ENCODE measurements around the gene AGAP2. TPM values are rescaled to one million over a fixed set of nuclear protein-coding genes. Genes with fewer than 3 reads are reported as not detected.

Gene AGAP2
- total RNA-seq (2021): 4.6 and 5.3 TPM in 2 replicates
- long read RNA-seq, full-length matches to known transcripts: 1 of 5 reads
- long read RNA-seq, partial matches to known transcripts: 2 of 5 reads
- long read RNA-seq, other reads (novel, unspliced or antisense): 2 of 5 reads

DNA sequence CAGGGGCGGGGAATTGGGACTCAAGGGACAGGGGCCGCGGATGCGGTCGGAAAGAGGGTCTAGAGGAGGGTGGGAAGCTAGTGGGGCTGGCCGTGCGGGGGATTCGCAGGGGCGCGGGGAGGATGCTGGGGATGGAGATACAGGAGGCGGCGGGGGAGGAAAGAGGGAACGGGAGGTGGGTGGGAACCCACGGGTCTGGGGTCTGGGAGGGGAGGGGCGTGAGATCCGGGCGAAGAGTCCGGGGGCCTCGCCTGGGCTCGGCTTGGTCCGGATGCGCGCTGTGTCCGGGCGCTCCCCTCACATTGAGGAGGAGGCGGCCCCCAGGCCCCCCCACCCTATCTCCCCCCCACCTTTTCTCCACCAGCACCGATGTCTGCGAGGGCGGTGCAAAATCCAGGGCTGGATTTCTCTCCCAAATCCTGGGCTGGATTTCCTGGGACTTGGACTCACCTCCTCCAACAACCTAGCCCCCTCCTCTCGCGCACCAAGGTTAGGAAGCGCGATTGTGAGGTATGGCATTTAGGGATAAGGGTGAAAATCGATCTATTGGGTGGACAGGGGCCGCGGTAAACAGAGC is at the start of gene AGAP2:
TSS of gene AGAP2 (minus strand) at position 82 of the 577 bp plus-strand sequence. CDS start 496 bp downstream, outside the sequence.
- no peaks in the 10 kb centered on the region for H3K79me2 ChIP-seq (ENCODE audit: insufficient read depth, low read length)
- H3K4me2 ChIP-seq (ENCODE audit: insufficient read depth, insufficient read length, low read length): peak within 1 kb of the TSS; percentile 49
- peaks cover 57% of the 10 kb centered on the region for H3K27me3 ChIP-seq (ENCODE audit: insufficient read depth, low read length)
- Mint-ChIP-seq H3K9me3 (no peaks in the 10 kb centered on the region; a peak in 1 of 5 replicates), H3K27me3 (ENCODE audit: low read depth) (peaks cover 86% of the 10 kb centered on the region), H3K4me3 (peak within 1 kb of the TSS; percentile 63 to 86), H3K4me1 (peaks cover 26 to 37% of the 10 kb centered on the region in 2 experiments), H3K36me3 (ENCODE audit: insufficient read depth in 1 of 3, low read depth in 3 of 3) (no peaks in the 10 kb centered on the region; a peak in 1 of 7 replicates), H3K27ac (no peak within 1 kb of the TSS)
- no peak within 1 kb of the TSS for H3K18ac ChIP-seq (ENCODE audit: insufficient read length, low read depth, low read length)
- H3K56ac ChIP-seq (ENCODE audit: insufficient read length, low read depth, low read length): no peak within 1 kb of the TSS
- H2AK5ac ChIP-seq (ENCODE audit: insufficient read length, low read length): no peak within 1 kb of the TSS
- TF ChIP-seq, protein P1, sequence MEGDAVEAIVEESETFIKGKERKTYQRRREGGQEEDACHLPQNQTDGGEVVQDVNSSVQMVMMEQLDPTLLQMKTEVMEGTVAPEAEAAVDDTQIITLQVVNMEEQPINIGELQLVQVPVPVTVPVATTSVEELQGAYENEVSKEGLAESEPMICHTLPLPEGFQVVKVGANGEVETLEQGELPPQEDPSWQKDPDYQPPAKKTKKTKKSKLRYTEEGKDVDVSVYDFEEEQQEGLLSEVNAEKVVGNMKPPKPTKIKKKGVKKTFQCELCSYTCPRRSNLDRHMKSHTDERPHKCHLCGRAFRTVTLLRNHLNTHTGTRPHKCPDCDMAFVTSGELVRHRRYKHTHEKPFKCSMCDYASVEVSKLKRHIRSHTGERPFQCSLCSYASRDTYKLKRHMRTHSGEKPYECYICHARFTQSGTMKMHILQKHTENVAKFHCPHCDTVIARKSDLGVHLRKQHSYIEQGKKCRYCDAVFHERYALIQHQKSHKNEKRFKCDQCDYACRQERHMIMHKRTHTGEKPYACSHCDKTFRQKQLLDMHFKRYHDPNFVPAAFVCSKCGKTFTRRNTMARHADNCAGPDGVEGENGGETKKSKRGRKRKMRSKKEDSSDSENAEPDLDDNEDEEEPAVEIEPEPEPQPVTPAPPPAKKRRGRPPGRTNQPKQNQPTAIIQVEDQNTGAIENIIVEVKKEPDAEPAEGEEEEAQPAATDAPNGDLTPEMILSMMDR (conservative IDR thresholded peaks at IDR 0.05): no peak
- no peaks in the 10 kb centered on the region for H3K9me3 ChIP-seq (ENCODE audit: control insufficient read depth, low read depth, low read length)
- H4K20me1 ChIP-seq (ENCODE audit: control insufficient read depth, insufficient read depth, insufficient read length): peaks cover 2% of the 10 kb centered on the region
- H3T11ph ChIP-seq (ENCODE audit: low read length): no peak within 1 kb of the TSS
- peaks cover 16% of the 10 kb centered on the region for H3K23me2 ChIP-seq (ENCODE audit: insufficient read length, low read depth, low read length, poor library complexity, severe bottlenecking)
- H3K79me1 ChIP-seq (ENCODE audit: insufficient read depth, low read depth, low read length, poor library complexity, severe bottlenecking): no peaks in the 10 kb centered on the region
- no CpG with 5 or more reads among the region's 36 CpGs for WGBS (ENCODE audit: extremely low coverage, insufficient read length, low lambda C conversion rate)
- no peak within 1 kb of the TSS for H2BK5ac ChIP-seq (ENCODE audit: insufficient read length, low read length)
- H2BK12ac ChIP-seq (ENCODE audit: insufficient read length, low read depth, low read length): no peak within 1 kb of the TSS
- peaks cover 2% of the 10 kb centered on the region; the same call in 1 of the 2 replicates for H3K4me1 ChIP-seq (ENCODE audit: insufficient read depth, low read length)
- H3K27ac ChIP-seq (ENCODE audit: insufficient read length, low read depth, low read length): no peak within 1 kb of the TSS
- no peak within 1 kb of the TSS for H3K9ac ChIP-seq (ENCODE audit: extremely low read depth, insufficient read length, low read length)
- no peak within 1 kb of the TSS for H4K5ac ChIP-seq (ENCODE audit: insufficient read length, low read depth, low read length)
- peak; percentile 79 for DNase-seq
- no peak within 1 kb of the TSS for H4K8ac ChIP-seq (replicated peaks; ENCODE audit: insufficient read length, low read depth, low read length)
- no peak within 1 kb of the TSS for H2BK120ac ChIP-seq (ENCODE audit: low read depth, low read length, poor library complexity, severe bottlenecking)
- no peak within 1 kb of the TSS for H3K23ac ChIP-seq (ENCODE audit: insufficient read length, low read depth, low read length)
- no peak within 1 kb of the TSS for H4K91ac ChIP-seq (ENCODE audit: insufficient read length, low read depth, low read length)
- no peak within 1 kb of the TSS for H3K14ac ChIP-seq (ENCODE audit: insufficient read depth, low read length)
- H2AFZ ChIP-seq (ENCODE audit: low read length): no peak within 1 kb of the TSS
- no peak within 1 kb of the TSS for H3K4ac ChIP-seq (ENCODE audit: low read depth, low read length)
- no peak within 1 kb of the TSS for H2BK20ac ChIP-seq (ENCODE audit: low read depth, low read length, poor library complexity, severe bottlenecking)
- H2BK15ac ChIP-seq (ENCODE audit: low read depth, low read length): no peak within 1 kb of the TSS

Measured in H9 (cell line).